ENCODE results near the gene POLR1G. TPM values are rescaled to one million over a fixed set of nuclear protein-coding genes. Genes with fewer than 3 reads are reported as not detected.
A peak's percentile ranks its signal among the peaks of the same experiment; 100 is the strongest.

POLR1G gene
- total and polyA plus RNA-seq, 9 of the 15 experiments (the other 6 are each of a cell fraction or from before 2014, with no cell fraction given): 3.0 to 50.1 (median 27.4) TPM

- 0% methylated on average over 1 of the region's 1 CpG for WGBS (ENCODE audit: insufficient coverage, low coverage, missing lambda C conversion rate)
- no peaks in the 10 kb centered on the region for H3K9me1 ChIP-seq (ENCODE audit: control insufficient read depth, insufficient read depth, low read length)
- no TSS peak for BruUV-seq (replicated peaks)
- ChIA-PET CTCF (ENCODE audit: low intra/inter-chr PET ratio) (no interaction called here), POLR2A (interaction anchor here (1.5 kb wide), 1 partner anchor 19 kb away, joined by 5 read pairs; no protein-coding TSS in a partner anchor)
- H3K27me3 ChIP-seq (ENCODE audit: control insufficient read depth in 2 of 2, insufficient read depth in 2 of 2, low read length in 2 of 2): peaks cover 0 to 3% of the 10 kb centered on the region in 2 experiments; a peak in 3 of 5 replicates
- TF ChIP-seq MEF2D (tag; conservative IDR thresholded peaks at IDR 0.05; ENCODE audit: low read depth) (no peak), MECOM (CRISPR knock-in tag; IDR thresholded peaks at IDR 0.05) (no peak), ZNF79 (CRISPR knock-in tag; IDR thresholded peaks at IDR 0.05; ENCODE audit: low read depth) (no peak), FOXA1 (IDR thresholded peaks at IDR 0.05; ENCODE audit: borderline replicate concordance) (no peak), GABPB1 (CRISPR knock-in tag; IDR thresholded peaks at IDR 0.05) (no peak), C11orf30 (IDR thresholded peaks at IDR 0.05; ENCODE audit: low read depth) (no peak), CREB1 (IDR thresholded peaks at IDR 0.05) (no peak), CREB1 (CRISPR knock-in tag; IDR thresholded peaks at IDR 0.05) (no peak), HMGN3 (IDR thresholded peaks at IDR 0.05; ENCODE audit: borderline replicate concordance, extremely low read depth, insufficient read length, low read depth, low read length) (no peak)
- TF ChIP-seq, protein P1, sequence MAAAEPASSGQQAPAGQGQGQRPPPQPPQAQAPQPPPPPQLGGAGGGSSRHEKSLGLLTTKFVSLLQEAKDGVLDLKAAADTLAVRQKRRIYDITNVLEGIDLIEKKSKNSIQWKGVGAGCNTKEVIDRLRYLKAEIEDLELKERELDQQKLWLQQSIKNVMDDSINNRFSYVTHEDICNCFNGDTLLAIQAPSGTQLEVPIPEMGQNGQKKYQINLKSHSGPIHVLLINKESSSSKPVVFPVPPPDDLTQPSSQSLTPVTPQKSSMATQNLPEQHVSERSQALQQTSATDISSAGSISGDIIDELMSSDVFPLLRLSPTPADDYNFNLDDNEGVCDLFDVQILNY (CRISPR knock-in tag; IDR thresholded peaks at IDR 0.05): no peak
- H3K4me2 ChIP-seq (ENCODE audit: insufficient read depth, low read length): no peak overlapping the region
- in situ Hi-C loops (cut with MboI) (no loop called here), intact Hi-C loops (cut with micrococcal nuclease) (no loop called here)
- ATAC-seq (no peak), FAIRE-seq (no peak), DNase-seq (ENCODE audit: extremely low read depth in 1 of 4, low spot score in 3 of 4) (peak in 1 of 4 experiments; percentile 4)
- H3K4me3 ChIP-seq: no peak overlapping the region
- no peaks in the 10 kb centered on the region for H3K9me3 ChIP-seq (replicated peaks; ENCODE audit: control insufficient read depth, insufficient read depth, low read depth, low read length)
- H3K36me3 ChIP-seq (ENCODE audit: control insufficient read depth, insufficient read depth, low read length): no peaks in the 10 kb centered on the region
- H3K27ac ChIP-seq (ENCODE audit: extremely low read depth, low read depth, low read length): no peak overlapping the region
- no peaks in the 10 kb centered on the region for H3K79me2 ChIP-seq (ENCODE audit: control insufficient read depth, insufficient read depth, low read length)
- H3K4me1 ChIP-seq (replicated peaks in 1 of 2; ENCODE audit: control insufficient read depth in 2 of 2, insufficient read depth in 2 of 2, low read length in 2 of 2): peaks cover 0 to 7% of the 10 kb centered on the region in 2 experiments; a peak in 2 of 5 replicates
- peak overlapping the region in 1 of 2 experiments; percentile 47; a peak in 1 of 4 replicates for H3K9ac ChIP-seq (ENCODE audit: insufficient read depth in 1 of 2, low read depth in 2 of 2, low read length in 2 of 2)
- H2AFZ ChIP-seq (ENCODE audit: low read depth, low read length): no peak overlapping the region
- H4K20me1 ChIP-seq (replicated peaks; ENCODE audit: control insufficient read depth, insufficient read depth, low read length): no peaks in the 10 kb centered on the region
Observed at GRCh38 chr19:45380107-45380506, 26.3 kb upstream of the POLR1G start.

Data from K562 (cell line).